ENCODE measurements around the gene TMEM95.

Gene TMEM95

GRCh38 chr17:7383371-7383741 is 28.4 kb downstream of the TMEM95 start:
- FAIRE-seq (no peak), DNase-seq (ENCODE audit: insufficient read length, low spot score) (no peak)
- TF ChIP-seq CTCF (IDR thresholded peaks at IDR 0.05; ENCODE audit: insufficient read depth, missing control alignments), result no peak

GRCh38 chr17:7383742-7384488 is 29.0 kb downstream of the TMEM95 start:
- FAIRE-seq (no peak), DNase-seq (ENCODE audit: insufficient read length, low spot score) (no peak)
- no peak for TF ChIP-seq CTCF (IDR thresholded peaks at IDR 0.05; ENCODE audit: insufficient read depth, missing control alignments)

- FAIRE-seq (no peak), DNase-seq (ENCODE audit: insufficient read length, low spot score) (peak; percentile 11)
- TF ChIP-seq CTCF (IDR thresholded peaks at IDR 0.05; ENCODE audit: insufficient read depth, missing control alignments), result no peak
These were observed 29.6 kb downstream of the TMEM95 start for GRCh38 chr17:7384489-7385081.

- no peak for TF ChIP-seq CTCF (IDR thresholded peaks at IDR 0.05; ENCODE audit: insufficient read depth, missing control alignments)
- DNase-seq (ENCODE audit: insufficient read length, low spot score) (peak; percentile 7), FAIRE-seq (no peak)
These were observed 33.9 kb downstream of the TMEM95 start for GRCh38 chr17:7388856-7389255.

GRCh38 chr17:7389924-7390910 is 35.3 kb downstream of the TMEM95 start:
- FAIRE-seq, result no peak
- DNase-seq (ENCODE audit: insufficient read length, low spot score), result no peak

GRCh38 chr17:7391307-7391706 is 36.4 kb downstream of the TMEM95 start:
- FAIRE-seq (no peak), DNase-seq (ENCODE audit: insufficient read length, low spot score) (no peak)
- TF ChIP-seq CTCF (IDR thresholded peaks at IDR 0.05; ENCODE audit: insufficient read depth, missing control alignments), result no peak

More at GRCh38 chr17:7389924-7390910, 35.3 kb downstream of the TMEM95 start:
- no peak for TF ChIP-seq CTCF (IDR thresholded peaks at IDR 0.05; ENCODE audit: insufficient read depth, missing control alignments)

Data from D721Med (cell line).